ENCODE data around the gene TSPAN9.

DNA sequence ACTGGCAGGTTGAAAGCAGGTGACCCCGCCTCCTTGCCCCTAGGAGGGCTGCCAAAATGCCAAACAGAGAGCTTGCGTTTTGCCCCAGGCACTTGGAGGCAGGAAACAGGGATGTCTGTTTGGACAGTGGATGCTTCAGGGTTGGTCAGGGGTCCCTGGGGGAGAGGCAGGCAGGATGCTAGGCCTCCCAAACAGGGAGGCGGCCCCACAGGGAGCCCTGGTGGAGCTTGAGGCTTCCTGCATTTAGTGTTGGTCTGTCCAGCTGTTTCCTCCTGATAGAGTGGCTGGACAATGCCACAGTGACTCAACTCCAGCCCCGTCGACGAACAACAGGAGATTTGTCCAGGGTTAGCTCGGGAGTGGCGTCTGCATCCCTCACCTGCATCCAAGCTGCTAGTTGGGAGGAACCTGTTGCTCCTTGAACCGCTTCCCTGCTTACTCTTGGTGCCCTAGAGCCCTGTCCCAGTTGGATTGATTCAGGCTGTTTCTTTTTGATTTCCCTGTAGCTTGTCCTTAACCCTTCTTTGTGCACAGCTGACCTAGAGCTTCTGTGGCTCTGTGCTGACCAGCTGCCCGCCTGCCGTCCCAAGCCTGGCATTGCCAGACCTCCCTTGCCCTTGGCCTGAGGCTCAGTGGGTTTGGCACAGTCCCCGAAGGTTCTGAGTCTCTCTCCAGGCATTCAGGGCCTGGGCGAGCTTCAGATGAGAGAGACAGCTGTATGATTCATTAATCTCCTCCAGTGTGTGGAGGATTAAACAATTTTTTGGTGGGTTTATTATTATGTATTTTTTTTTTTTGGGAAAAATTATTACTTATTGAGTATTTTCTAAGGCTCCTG, 45.9 kb downstream of the TSPAN9 start:
- TF ChIP-seq, protein P1, sequence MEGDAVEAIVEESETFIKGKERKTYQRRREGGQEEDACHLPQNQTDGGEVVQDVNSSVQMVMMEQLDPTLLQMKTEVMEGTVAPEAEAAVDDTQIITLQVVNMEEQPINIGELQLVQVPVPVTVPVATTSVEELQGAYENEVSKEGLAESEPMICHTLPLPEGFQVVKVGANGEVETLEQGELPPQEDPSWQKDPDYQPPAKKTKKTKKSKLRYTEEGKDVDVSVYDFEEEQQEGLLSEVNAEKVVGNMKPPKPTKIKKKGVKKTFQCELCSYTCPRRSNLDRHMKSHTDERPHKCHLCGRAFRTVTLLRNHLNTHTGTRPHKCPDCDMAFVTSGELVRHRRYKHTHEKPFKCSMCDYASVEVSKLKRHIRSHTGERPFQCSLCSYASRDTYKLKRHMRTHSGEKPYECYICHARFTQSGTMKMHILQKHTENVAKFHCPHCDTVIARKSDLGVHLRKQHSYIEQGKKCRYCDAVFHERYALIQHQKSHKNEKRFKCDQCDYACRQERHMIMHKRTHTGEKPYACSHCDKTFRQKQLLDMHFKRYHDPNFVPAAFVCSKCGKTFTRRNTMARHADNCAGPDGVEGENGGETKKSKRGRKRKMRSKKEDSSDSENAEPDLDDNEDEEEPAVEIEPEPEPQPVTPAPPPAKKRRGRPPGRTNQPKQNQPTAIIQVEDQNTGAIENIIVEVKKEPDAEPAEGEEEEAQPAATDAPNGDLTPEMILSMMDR (IDR thresholded peaks at IDR 0.05), result no peak
- TF ChIP-seq EZH2 (IDR thresholded peaks at IDR 0.05), result no peak
